ENCODE results near the gene REEP1. TPM values are rescaled to one million over a fixed set of nuclear protein-coding genes. Genes with fewer than 3 reads are reported as not detected.

REEP1 gene
- total and polyA plus RNA-seq, 2 of the 13 experiments (the other 11 are each of a cell fraction or from before 2014, with no cell fraction given): 0.27 TPM; not detected in 1

GRCh38 chr2:86195055-86195807, 142.2 kb downstream of the REEP1 start, which contains the start of gene IMMT (continued):
- TF ChIP-seq ZHX2 (IDR thresholded peaks at IDR 0.05; ENCODE audit: low read depth) (peak; percentile 13; the same call in 1 of the 2 replicates), ZHX2 (CRISPR knock-in tag; IDR thresholded peaks at IDR 0.05; ENCODE audit: borderline replicate concordance) (peak; percentile 77; the same call in 1 of the 2 replicates), SP1 (IDR thresholded peaks at IDR 0.05) (no peak), SP1 (CRISPR knock-in tag; IDR thresholded peaks at IDR 0.05) (peak; percentile 63), STAT6 (CRISPR knock-in tag; IDR thresholded peaks at IDR 0.05; ENCODE audit: borderline replicate concordance) (peak; percentile 97), RFX5 (IDR thresholded peaks at IDR 0.05; ENCODE audit: low read depth, low read length) (peak; percentile 82; the same call in 1 of the 2 replicates), ZNF205 (CRISPR knock-in tag; IDR thresholded peaks at IDR 0.05) (peak; percentile 39), ZBTB46 (CRISPR knock-in tag; IDR thresholded peaks at IDR 0.05; ENCODE audit: borderline replicate concordance) (peak; percentile 60; the same call in 1 of the 2 replicates), GPN1 (CRISPR knock-in tag; IDR thresholded peaks at IDR 0.05; ENCODE audit: borderline replicate concordance) (0 out of 2 replicates have a peak, but pooled peaks have one; percentile 65), RBFOX2 (IDR thresholded peaks at IDR 0.05; ENCODE audit: low read depth, low read length) (peak; percentile 100), MAZ (IDR thresholded peaks at IDR 0.05; ENCODE audit: borderline replicate concordance, low read depth, low read length) (peak; percentile 70; the same call in 1 of the 2 replicates), MAZ (CRISPR knock-in tag; IDR thresholded peaks at IDR 0.05; ENCODE audit: low read depth) (peak; percentile 89), POGK (CRISPR knock-in tag; conservative IDR thresholded peaks at IDR 0.05) (peak; percentile 96), IKZF4 (CRISPR knock-in tag; IDR thresholded peaks at IDR 0.05; ENCODE audit: borderline replicate concordance, low read depth, not compliant biosample characterization) (no peak), ZNF136 (CRISPR knock-in tag; IDR thresholded peaks at IDR 0.05; ENCODE audit: low read depth) (peak; percentile 66; the same call in 1 of the 2 replicates), SMARCC2 (IDR thresholded peaks at IDR 0.05) (no peak)
